HL-60 (cell line): ENCODE results near the gene HIF3A.

Experiments used
- DNase-seq, 2 experiments: peaks; one replicate each; pipeline ENCODE4 v3.0.0-alpha.2; 2010 to 2020; ENCODE audit warnings: low read depth in 1 of 2, low spot score in 1 of 2
- H3K27ac ChIP-seq: fragments of 250-450 bp; sonication (Bioruptor Pico); replicated peaks from 2 replicates; pipeline ENCODE4 v1.5.1; 2020; ENCODE audit warnings: mild to moderate bottlenecking, moderate library complexity
- H3K27me3 ChIP-seq: fragments of 250-450 bp; sonication (Bioruptor Pico); 2 replicates; pipeline ENCODE4 v1.5.1; 2021; ENCODE audit warnings: mild to moderate bottlenecking, moderate library complexity; ENCODE audit not compliant: insufficient read depth, poor library complexity, severe bottlenecking
- H3K4me3 ChIP-seq: replicated peaks from 2 replicates; pipeline ENCODE4 v1.5.1; 2011; ENCODE audit warnings: mild to moderate bottlenecking, control low read depth, low read length; ENCODE audit not compliant: insufficient read depth
- GABPA ChIP-seq: IDR thresholded peaks from 2 replicates; pipeline ENCODE4 v1.6.1; 2012; ENCODE audit warnings: low read depth
- POLR2AphosphoS5 ChIP-seq: IDR thresholded peaks from 2 replicates; pipeline ENCODE4 v1.6.1; 2012; ENCODE audit warnings: low read depth
- SPI1 ChIP-seq: IDR thresholded peaks from 2 replicates; pipeline ENCODE4 v1.6.1; 2012; ENCODE audit warnings: low read depth, mild to moderate bottlenecking, borderline replicate concordance
- TF ChIP-seq, protein P1 (sequence below): IDR thresholded peaks from one replicate; pipeline ENCODE4 v1.5.1; 2011; ENCODE audit warnings: low read length, control low read depth, inconsistent platforms; ENCODE audit not compliant: insufficient read depth
- TF ChIP-seq, protein P2 (sequence below): IDR thresholded peaks from 2 replicates; pipeline ENCODE4 v1.6.1; 2012; ENCODE audit warnings: low read depth; ENCODE audit not compliant: insufficient replicate concordance

Gene HIF3A

DNA sequence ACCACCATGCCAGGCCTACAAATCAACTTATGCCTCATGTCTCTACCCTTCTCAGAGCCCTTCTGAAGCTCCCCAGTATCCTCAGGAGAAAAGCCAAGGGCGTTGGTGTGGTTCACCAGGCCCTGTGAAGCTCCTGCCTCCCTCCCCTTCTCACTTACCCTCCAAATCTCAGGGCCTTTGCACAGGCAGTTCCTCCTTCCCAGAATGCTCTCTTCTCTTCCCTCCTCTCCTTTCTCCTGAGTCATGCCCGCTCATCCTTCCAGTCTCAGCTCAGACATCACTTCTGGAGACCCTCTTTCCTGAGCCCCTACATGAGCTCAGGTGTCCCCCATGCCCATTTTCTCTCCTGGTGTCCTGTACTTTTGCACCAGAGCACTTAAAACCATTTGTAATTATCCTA is 20.5 kb downstream of the HIF3A start:
- Histone ChIP-seq H3K4me3 (no peak overlapping the region), H3K27ac (no peak overlapping the region), H3K27me3 (no peaks in the 10 kb centered on the region)
- TF ChIP-seq, protein P1, sequence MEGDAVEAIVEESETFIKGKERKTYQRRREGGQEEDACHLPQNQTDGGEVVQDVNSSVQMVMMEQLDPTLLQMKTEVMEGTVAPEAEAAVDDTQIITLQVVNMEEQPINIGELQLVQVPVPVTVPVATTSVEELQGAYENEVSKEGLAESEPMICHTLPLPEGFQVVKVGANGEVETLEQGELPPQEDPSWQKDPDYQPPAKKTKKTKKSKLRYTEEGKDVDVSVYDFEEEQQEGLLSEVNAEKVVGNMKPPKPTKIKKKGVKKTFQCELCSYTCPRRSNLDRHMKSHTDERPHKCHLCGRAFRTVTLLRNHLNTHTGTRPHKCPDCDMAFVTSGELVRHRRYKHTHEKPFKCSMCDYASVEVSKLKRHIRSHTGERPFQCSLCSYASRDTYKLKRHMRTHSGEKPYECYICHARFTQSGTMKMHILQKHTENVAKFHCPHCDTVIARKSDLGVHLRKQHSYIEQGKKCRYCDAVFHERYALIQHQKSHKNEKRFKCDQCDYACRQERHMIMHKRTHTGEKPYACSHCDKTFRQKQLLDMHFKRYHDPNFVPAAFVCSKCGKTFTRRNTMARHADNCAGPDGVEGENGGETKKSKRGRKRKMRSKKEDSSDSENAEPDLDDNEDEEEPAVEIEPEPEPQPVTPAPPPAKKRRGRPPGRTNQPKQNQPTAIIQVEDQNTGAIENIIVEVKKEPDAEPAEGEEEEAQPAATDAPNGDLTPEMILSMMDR: no peak
- TF ChIP-seq GABPA: no peak
- TF ChIP-seq SPI1: no peak
- TF ChIP-seq POLR2AphosphoS5: no peak
- TF ChIP-seq, protein P2, sequence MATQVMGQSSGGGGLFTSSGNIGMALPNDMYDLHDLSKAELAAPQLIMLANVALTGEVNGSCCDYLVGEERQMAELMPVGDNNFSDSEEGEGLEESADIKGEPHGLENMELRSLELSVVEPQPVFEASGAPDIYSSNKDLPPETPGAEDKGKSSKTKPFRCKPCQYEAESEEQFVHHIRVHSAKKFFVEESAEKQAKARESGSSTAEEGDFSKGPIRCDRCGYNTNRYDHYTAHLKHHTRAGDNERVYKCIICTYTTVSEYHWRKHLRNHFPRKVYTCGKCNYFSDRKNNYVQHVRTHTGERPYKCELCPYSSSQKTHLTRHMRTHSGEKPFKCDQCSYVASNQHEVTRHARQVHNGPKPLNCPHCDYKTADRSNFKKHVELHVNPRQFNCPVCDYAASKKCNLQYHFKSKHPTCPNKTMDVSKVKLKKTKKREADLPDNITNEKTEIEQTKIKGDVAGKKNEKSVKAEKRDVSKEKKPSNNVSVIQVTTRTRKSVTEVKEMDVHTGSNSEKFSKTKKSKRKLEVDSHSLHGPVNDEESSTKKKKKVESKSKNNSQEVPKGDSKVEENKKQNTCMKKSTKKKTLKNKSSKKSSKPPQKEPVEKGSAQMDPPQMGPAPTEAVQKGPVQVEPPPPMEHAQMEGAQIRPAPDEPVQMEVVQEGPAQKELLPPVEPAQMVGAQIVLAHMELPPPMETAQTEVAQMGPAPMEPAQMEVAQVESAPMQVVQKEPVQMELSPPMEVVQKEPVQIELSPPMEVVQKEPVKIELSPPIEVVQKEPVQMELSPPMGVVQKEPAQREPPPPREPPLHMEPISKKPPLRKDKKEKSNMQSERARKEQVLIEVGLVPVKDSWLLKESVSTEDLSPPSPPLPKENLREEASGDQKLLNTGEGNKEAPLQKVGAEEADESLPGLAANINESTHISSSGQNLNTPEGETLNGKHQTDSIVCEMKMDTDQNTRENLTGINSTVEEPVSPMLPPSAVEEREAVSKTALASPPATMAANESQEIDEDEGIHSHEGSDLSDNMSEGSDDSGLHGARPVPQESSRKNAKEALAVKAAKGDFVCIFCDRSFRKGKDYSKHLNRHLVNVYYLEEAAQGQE: no peak
- no peak for DNase-seq

DNA sequence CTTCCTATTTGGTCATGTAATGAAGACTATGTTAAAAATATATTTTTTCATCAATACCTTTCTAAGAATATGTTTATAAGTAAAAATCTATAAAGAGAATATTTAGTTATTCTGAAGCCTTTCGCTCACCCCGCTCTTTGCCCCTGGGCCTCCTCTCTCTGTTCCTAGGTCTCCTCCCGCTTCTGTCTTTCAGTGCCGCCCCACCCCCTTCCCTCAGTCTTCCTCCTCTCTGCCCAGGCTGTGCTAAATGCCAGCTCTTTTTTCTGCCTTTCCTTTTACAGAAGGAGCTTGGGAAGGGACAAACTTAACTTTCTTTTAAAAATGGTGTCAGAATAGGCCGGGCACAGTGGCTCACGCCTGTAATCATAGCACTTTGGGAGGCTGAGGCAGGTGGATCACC is 22.8 kb downstream of the HIF3A start:
- H3K27me3 ChIP-seq: no peaks in the 10 kb centered on the region
- no peak overlapping the region for H3K27ac ChIP-seq
- H3K4me3 ChIP-seq: no peak overlapping the region
- DNase-seq: no peak
- TF ChIP-seq, protein P2: no peak

DNA sequence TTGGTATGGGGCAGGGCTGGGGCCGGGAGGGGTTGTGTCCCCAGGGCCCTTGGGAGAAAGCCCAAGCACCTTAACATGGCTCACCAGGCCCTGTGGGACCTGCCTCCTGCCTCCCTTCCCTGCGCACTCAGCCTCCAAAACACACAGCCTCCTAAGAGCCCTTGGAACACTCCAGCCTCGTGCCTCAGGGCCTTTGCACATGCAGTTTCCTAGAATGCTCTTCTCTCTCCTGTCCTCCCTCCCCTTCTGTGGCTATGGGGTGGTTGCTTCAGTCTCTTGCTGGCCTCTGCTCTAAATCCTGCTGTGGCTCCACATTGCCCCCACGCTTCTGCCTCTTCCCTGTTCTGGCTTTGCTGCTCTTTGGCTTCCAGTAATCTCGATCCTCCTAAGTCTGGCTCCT is 23.7 kb downstream of the HIF3A start:
- H3K4me3 ChIP-seq: no peak overlapping the region
- no peak for DNase-seq
- TF ChIP-seq, protein P2: no peak
- TF ChIP-seq, protein P1: no peak
- no peak for TF ChIP-seq POLR2AphosphoS5
- TF ChIP-seq SPI1: no peak
- no peak for TF ChIP-seq GABPA
- H3K27ac ChIP-seq: no peak overlapping the region
- H3K27me3 ChIP-seq: no peaks in the 10 kb centered on the region

DNA sequence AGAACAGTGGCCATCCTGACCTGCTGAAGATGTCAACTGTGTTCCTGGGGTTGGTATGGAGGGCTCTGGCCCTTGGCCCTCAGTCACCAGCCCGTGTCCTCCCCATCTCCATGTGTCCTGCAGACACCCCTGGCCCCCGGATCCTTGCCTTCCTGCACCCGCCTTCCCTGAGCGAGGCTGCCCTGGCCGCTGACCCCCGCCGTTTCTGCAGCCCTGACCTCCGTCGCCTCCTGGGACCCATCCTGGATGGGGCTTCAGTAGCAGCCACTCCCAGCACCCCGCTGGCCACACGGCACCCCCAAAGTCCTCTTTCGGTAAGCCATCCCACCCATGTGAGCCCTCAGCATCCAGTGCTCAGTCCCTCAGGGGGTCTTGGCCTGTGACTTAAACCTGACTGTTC is 24.8 kb downstream of the HIF3A start:
- Histone ChIP-seq H3K4me3 (no peak overlapping the region), H3K27ac (no peak overlapping the region), H3K27me3 (no peaks in the 10 kb centered on the region)
- DNase-seq: no peak
- TF ChIP-seq, protein P2: no peak
- TF ChIP-seq GABPA (no peak), POLR2AphosphoS5 (no peak), SPI1 (no peak)
- TF ChIP-seq, protein P1: no peak
